NOMO-1 treated with DMSO at 0.1 percent for 48 hours (cell line): ENCODE results near the gene VDR.

Experiments
- DNase-seq: peaks from one replicate; lab custom pipeline; 2025; ENCODE audit not compliant: unreplicated experiment; lab: John Stamatoyannopoulos, UW

The VDR gene

DNA sequence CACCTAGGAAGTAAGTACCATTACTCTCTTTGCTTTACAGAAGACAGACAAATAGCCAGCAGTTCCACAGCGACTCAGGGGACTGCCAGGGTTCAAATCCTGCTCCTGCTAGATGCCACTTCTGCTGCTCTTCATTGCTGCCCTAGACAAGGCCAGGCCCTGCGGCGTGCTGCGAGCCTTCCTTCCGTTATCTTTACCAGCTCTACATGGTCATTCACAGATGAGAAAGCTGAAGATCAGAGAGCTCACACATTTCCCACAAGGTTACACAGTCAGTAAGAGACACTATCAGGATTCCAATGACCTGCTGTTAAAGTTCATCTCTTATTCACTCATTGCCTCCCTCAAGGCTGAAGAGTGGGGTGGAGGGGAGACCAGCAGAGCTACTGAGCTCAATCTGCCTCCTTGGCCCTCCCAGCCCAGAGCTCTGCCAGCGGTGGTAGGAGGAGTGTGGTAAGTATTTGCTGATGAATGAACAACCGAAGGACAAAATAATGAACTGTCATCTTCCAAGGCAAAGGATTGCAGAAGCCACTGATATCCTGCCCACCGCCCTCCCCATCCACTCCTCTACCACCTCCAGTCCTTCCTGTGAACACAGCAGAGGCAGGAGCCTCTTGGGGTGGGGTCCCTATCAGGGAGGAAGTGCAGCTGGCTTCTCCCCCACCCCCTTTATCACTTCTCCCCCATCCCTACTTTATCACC, 70.4 kb downstream of the VDR start:
- DNase-seq, result no peak

DNA sequence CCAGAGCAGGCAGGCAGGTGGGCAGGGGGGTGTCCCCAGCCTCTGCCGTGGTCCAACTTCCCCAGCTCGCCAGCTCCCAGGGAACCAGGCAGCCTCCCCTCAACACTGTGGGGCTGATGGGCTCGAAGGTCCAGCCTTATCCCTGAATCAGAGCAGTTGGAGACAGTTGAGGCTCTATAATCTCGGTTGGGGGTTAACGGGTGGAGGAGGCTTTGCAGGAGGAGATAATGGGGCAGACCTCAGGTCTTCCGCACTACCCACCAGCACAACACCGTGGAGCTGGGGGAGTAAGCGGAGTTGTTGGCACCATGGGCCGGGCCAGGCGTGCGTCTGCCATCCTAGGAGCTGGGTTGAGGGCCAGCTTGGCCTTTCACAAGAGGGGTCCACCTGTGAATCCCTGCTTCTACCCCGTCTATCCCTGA, 71.2 kb downstream of the VDR start:
- no peak for DNase-seq

DNA sequence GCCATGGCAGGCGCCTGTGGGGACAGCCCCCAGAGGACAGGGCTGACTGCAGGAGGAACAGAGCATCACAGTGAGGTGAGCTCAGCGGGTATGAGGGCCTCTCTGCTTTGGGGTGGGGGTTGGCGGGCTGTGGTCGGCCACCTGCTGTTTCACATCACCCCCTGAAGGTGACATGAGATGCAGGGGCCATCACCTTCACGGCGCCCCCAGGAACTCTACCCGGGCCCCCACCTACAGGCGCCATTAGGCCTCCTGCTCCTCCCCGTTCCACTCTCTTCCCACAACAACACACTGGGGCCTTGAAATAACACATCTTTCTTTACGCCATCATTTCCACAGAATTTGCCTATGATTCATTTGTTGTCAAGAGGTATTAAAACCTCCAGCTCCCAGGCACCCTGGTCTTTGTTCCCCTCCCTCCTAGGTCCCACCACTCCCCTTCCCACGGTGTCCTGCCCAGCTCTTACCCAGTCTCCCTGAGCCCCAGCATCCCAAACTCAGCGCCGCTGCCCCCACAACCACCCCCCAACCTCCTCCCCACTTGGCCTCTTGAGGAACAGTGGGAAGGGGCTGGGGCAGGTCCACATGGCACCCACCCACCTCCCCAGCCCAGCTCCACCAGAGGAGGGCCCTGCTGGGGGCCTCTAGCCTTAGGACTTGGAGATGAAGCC, 72.4 kb downstream of the VDR start:
- no peak for DNase-seq

DNA sequence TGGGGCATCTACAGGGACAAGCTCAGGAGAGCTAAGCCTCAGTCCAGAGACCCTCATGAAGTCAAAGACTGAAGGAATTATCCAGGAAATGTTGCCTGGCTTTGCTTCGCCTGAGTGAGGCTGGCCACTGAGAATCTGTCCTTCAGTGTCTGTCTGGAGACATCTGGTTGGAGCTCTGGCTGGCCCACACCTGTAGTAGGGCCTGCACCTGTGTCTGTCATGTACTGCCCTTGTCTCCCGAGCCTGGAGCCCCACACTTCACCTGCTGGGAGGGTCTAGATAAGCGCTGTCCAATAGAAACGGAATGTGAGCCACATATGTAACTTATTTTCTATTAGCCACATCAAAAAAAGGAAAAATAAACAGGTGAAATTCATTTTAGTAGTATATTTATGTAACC, 75.2 kb downstream of the VDR start:
- no peak for DNase-seq

DNA sequence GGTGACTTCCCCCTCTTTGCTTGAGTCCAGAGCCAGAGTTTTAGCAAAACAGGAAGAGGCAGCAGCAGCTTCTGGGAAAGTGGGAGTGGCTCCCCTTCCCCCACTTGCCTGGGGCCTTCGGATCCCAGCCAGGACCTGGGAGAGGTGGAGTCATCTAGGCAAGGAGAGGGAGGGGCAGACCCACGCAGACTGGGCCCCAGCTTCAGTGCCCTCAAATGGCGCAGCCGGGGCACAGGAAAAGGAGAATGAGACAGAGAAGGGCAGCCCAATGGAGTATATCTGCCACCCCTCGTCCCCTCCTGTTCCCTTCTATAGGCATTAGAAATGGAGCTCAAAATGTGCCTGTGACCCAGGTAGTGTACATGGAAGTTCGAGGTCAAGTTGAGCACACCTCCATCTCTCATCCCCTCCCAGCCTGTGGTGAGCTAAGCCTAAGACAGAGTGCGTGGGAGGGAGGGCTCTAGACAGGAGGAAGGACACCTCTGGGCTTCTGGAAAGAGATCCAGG, 75.8 kb downstream of the VDR start:
- DNase-seq, result peak; percentile 24

DNA sequence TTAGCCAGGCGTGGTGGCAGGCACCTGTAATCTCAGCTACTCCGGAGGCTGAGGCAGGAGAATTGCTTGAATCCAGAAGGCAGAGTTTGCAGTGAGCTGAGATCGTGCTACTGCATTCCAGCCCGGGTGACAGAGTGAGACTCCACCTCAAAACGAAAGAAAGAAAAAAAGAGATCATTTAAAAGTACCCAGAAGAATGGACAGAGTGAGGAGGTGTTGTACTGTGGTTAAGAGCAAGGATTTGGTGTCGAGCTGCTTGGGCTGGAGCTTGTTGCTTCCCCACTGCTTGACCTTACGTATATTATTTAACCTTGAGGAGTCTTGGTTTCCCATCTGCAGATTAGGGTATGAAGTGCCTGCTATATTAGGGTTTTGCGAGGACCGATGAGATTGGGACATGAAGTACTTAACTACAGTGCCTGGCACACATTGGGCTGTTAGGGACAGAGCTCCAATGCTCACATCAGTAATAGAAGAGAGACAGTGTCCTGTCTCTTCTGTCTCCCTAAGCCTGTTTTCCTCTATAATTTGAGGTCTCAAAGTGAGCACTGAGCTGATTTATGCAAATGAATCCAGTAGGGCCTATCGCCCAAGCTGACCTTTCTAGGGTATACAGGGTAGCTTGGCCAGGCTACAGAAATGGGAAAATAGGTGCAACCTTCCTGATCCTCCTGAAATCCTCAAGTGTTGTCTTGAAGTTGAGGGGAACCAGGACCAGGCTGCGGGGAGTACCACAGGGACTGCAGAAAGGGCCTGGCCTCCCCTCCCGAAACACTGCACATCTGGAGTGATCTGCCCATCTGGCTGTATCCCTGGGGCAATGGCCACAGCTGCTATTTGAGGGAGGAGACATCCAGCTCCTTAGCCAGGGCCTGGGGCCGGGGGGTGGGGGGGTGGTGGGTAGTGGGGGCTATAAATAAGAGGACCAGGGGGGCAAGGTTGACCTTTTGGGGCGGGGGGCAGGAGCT, 76.5 kb downstream of the VDR start:
- no peak for DNase-seq

DNA sequence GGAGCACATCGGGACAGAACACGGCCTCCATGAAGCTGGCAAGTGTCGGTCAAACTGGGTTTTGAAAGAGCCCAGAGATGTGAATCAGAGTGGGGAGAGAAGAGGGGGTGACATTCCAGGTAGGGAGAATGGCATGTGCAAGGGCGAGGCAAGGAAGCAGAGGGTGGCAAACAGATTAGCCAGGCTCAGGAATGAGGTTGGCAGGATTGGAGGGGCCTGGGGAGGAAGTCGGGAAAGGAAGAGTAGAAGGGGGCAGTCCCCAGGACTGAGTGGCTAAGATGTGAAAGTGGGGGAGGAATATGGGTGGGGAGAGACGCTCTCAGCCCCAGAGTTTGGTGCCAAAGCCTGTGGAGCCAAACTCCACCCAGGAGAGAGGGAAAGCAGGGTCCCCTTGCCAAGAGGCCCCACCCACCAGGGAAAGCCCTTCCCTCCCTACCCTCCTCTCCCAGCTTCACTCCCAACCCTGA, 79.6 kb downstream of the VDR start:
- no peak for DNase-seq

DNA sequence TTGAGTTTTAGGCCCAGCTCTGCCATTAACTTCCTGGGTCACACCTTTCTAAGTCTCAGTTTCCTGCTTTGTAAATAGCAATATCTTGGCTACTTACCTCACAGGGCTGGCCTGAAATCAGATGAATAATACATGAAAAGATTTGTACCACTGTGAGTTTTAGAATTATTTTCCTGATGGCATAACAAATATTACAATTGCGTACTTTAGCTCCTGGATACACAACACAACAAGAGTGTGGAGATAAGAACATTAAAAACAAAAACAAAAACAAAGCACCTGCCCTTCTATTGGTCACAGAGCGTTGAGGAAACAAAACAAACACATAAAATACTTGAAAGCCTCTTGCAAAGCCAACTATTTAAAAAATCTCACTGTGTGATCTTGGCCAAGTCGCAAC, 80.2 kb downstream of the VDR start:
- no peak for DNase-seq

DNA sequence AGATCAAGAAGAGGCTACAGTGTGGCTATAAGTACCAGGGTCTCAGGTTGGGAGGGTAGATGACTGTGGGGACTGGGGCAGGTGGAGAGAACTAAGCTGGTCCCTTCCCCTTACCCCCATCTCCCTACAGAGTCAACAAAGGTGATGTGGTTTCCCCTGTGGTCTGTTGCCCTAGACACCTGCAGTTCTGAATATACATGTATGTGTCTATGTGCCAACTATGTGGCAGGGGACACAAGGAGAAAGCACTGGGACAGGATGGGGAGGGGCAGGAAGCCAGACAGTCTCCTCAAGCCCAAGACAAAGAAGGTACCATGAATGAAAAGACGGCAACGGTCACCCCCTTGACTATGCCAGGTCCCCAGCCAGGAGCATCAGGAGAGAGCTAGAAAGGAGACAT, 80.6 kb downstream of the VDR start:
- no peak for DNase-seq

DNA sequence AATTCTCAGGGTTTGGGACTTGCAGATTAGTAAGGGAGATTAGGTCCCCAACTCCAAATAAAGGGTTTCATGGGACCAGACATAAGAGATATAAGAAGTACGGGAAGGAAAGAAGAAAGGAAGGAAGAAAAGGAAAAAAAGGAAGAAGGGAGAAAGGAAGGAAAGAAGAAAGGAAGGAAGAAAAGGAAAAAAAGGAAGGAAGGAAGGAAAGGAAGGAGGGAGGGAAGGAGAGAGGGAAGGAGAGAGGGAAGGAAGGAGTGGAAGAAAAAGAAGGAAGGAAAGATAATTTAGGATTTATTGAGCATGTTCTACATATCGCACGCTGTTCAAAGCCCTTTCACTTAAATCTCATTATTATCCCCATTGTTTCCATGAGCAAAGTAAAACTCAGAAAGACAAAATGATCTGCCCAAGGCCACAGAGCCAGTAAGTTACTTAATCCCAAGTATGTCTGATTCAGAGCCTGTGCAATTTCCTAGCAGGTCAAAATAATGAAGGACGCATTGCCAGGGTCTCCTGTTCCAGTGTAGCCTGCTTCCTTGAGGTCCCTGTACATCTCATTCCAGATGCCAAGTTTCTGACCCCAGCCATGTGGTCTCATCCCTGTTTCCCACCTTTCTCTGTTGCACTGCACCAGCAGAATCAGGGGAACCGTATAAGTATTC, 81.2 kb downstream of the VDR start:
- no peak for DNase-seq

DNA sequence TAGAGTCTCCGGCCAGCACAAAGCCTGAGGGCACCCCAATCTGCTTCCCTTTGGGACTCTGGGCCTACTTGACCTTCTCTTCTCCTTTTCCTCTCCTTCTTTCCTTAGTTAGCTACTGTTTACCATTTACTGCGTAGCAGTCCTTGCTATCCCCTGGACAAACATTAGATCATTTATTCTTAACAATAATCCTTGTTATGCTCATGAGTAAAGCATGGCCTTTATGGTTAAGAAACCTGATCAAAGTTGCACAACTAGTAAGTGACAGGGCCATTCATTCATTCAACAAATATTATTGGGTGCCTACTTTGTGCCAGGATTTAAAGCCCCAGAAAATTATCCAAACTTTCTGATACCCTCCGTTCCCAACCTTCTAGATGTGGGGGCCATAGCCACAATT, 81.9 kb downstream of the VDR start:
- DNase-seq, result no peak

DNA sequence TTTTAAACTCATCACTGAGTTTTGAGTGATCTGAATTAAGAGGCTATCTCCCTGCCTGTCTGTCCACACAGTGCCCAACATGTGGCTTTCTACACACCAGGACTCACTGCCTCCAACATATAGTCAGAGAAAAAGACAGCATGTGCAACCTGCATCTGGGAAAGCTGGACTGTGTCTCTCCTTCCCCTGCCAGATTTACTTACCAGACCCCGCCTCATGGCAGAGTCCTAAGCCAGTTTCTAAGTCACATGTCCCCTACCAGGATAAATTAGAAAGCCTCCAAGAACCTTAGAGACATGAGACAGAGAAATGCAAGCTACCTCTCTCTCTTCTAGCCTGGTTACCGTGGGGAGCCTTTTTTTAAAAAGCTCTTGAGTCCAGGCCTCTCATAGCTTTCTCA, 82.4 kb downstream of the VDR start:
- no peak for DNase-seq

DNA sequence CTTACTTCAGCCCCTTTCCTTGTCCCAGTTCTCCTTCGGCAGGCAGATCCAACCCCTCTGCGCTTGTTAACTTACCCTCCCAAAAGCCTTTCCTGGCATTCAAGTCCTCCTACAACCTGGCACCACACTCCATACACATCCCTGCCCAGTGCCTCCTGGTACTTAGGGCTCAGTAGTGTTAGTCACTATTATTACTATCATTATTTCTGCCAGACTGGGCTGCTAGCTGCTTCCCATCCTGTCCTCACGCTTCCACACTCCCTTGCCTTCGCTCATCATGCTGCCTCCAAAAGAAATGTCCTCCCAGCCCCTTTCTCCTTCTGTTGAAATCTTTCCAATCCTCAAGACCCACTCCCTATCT, 83.5 kb downstream of the VDR start:
- DNase-seq, result no peak

DNA sequence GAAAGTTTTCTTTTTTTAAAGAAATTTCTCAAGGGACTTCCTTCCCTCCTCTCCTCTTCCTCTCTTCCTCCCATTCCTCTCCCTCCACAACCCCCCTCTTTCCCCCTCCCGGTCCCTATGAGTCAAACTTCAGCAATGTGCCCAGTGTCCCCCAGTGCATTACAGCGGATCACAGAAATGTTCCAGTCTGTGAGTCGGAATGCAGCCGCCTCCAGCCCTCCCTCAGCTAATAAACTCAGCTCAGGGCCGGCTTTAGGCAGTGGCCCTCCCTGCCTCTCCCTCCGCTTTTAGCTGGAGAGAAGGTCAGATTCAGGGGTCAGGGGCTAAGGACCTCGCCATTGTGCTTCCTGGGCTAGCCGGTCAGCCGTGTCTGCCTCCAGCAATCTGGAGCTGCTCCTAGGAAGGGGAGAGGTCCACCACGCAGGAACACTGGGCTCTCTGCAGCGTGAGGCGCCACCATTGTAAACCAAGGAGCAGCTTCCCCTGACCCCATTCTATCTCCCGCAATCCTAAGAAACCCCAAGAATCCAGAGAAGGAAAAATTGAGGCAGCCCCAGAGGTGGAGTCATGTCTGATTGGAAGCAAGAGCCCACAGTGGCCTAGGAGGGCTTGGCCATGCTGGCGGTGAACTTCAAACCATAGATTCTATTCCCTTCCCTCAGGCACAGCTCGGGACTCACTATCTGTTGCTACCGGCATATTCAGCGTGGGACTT, 84.0 kb downstream of the VDR start:
- DNase-seq, result peak; percentile 36

DNA sequence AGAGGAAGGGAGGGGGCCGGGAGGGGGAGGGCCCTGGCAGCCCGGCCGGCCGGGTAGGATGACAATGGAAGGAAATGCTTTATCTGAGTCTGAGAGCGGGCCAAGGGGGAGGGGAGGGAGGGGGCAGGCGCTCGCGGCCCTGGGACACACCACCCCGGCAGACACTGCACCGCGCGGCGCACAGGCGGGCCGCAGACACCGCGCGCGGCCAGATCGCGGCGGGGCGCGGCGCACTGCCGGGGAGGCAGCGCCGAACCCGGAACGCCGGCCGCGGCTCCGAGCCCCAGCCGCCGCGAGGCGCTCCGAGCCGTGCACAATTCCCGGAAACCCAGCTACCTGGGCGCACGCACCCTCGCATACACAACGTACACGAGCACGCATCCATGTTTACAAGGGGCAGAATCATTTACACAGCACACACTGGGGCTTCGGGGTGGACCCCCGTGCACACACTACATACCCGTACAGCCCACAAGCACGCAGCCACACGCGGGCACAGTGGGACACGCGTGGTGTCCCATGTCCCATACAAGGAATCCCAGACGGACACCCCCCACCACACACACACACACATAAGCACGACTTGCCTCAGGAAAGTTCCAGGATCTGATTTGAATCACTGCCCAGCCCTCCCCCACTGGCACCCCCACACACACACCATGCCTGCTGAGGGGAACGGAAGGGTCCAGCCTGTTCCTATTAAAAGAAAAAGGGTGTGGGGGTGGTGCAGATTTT, 84.7 kb downstream of the VDR start, which contains the start of gene HDAC7:
HDAC7 (minus strand) TSS at position 8 of the 735 bp plus-strand sequence. CDS start 118 bp downstream, outside the sequence.
- DNase-seq, result peak; percentile 39

DNA sequence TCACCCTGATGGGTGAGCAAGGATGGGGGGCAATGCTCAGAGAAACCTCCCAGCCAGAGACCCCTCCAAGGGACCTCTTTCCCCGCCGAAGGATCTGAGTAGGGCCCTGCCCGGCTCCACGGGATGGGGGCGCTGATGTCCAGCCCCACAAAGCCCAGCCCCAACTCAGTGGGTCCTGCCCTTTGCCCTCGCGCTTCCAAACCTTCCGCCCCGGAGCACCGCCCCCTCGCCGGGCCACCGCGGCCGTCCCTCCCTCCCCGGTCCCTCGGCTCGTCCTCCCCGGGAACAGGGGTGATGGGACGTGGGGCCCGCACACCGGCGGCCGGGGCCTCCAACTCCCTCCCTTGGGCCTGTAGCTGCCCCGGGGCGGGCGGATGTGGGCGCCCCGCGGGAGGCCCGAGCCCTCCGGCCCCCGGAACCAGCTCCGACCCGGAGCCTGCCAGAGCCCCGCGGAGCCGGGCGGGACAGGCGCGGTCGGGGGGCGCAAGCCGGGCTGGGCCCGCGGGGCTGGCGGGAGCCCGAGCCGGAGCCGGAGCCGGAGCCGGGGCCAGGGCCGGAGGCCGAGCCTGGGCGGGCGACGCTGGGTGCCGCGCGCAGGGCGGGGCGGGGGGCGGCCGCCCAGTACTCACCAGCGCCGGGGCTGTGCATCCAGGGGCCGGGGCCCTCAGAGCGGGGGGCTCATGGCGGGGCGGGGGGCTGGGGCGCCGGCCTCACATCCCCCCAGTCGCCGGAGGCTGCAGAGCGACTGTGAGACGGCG, 85.5 kb downstream of the VDR start:
- DNase-seq, result peak; percentile 28

DNA sequence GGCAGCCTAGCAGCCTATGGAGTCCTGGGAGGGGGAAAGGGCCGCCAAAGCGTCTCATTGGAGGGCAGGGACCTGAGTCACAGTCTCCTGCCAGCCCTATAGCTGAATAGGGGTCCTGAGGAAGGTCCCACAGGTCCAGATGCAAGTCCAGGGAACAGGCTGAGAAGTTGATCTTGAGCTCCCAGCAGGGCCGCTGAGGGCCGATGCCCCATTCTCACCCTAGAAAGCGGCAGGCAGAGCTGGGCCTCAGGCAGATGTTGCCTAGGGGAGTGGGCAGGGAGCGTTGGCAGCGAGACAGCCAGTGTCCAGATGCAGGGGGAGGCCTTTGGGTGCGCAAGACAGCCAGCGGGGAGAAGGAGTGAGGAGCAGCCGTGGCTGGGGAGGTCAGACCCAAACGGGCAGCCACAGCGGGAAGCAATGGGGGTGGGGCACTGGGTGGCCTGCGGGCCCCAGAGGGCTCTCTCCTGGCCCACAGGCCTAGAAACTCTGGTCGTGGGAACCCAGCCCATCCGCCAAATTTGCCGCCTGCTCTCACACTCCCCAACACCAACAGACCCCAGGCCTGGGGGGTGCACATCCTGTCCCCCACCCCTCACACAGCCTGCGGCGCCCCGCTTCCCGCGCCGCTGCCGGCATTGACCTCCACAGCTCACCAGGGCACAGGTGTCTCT, 86.2 kb downstream of the VDR start:
- no peak for DNase-seq

DNA sequence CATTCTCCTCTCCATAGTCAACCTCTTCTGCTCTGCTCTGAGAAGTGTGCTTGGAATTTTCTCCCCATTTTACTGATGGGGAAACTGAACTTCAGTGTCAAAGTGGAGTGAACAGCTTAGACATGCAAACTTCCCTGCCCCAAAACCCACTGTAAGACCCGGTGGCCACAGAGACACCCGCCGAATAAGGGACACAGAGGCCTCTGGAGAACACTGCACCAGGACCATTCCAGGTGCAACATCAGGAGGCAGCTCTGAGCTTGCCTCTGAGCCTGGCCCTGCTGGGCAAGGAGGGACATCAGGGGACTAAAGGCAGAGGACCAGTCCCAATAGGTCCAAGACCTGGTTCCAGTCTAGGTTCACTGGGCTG, 86.8 kb downstream of the VDR start:
- no peak for DNase-seq
